Thyroid gland (tissue), 4 donors: ENCODE measurements around the gene FDXR.

ENCODE experiments used
- CTCF ChIP-seq, 6 experiments: fragments of 200-600 bp in 3 of 6; fragments of 450-650 bp in 3 of 6; sonication (generic) in 3 of 6; IDR thresholded peaks; one replicate each; pipeline ENCODE4 v1.5.1; 2016 to 2019; ENCODE audit warnings: antibody characterized with exemption in 6 of 6, mild to moderate bottlenecking in 2 of 6, inconsistent platforms in 1 of 6, moderate library complexity in 1 of 6
- POLR2A ChIP-seq, 2 donors: fragments of 450-650 bp; IDR thresholded peaks; one replicate each; pipeline ENCODE4 v1.6.1; 2017; ENCODE audit warnings: antibody characterized with exemption in 2 of 2, mild to moderate bottlenecking in 2 of 2, moderate library complexity in 1 of 2

- TF ChIP-seq CTCF (IDR thresholded peaks at IDR 0.05), result no peak
- TF ChIP-seq POLR2A (IDR thresholded peaks at IDR 0.05), result no peak
These were observed 46.1 kb upstream of the FDXR start for GRCh38 chr17:74918906-74919305.
